ENCODE results near the gene METTL6.

- no peak for TF ChIP-seq CTCF (IDR thresholded peaks at IDR 0.05; ENCODE audit: insufficient read depth, low read depth, low read length)
- TF ChIP-seq EZH2 (IDR thresholded peaks at IDR 0.05; ENCODE audit: insufficient read depth, low read length) = no peak
Observed at GRCh38 chr3:15452961-15453360, 25.6 kb upstream of the METTL6 start.

All from astrocyte (in vitro differentiated cells and primary cell).